ENCODE results near the gene ADAM33. TPM values are rescaled to one million over a fixed set of nuclear protein-coding genes. Genes with fewer than 3 reads are reported as not detected.
A peak's percentile ranks its signal among the peaks of the same experiment; 100 is the strongest.

ADAM33 gene
- total RNA-seq, 1 experiment from 2014 or later = not detected

- TF ChIP-seq ATF3 (IDR thresholded peaks at IDR 0.05) (no peak), YY1 (IDR thresholded peaks at IDR 0.05; ENCODE audit: extremely low read depth, insufficient replicate concordance, low read depth, low read length) (no peak), RAD21 (IDR thresholded peaks at IDR 0.05; ENCODE audit: low read depth) (no peak)
These were observed 25.7 kb upstream of the ADAM33 start (continued) for GRCh38 chr20:3707508-3707899.

GRCh38 chr20:3706774-3707507 lies 25.1 kb upstream of the ADAM33 start:
- DNase-seq (ENCODE audit: low read depth, low spot score) (no peak), ATAC-seq (peak; percentile 61)
- ChIA-PET RAD21 (ENCODE audit: low non-redundant PET in 1 of 2, low total read pairs in 2 of 2, uncharacterized antibody in 2 of 2, unreplicated experiment in 2 of 2) (no interaction called here), CTCF (interaction anchor here (1.6 kb wide), 1 partner anchor 12 kb away, joined by 7 read pairs; no protein-coding TSS in a partner anchor), POLR2A (no interaction called here)
- no peak for TF ChIP-seq ELF1 (IDR thresholded peaks at IDR 0.05; ENCODE audit: borderline replicate concordance, low read depth)
- TF ChIP-seq TCF7L2 (IDR thresholded peaks at IDR 0.05; ENCODE audit: borderline replicate concordance, extremely low read depth, insufficient read depth, insufficient read length) = no peak
- no peak for TF ChIP-seq SIN3A (IDR thresholded peaks at IDR 0.05; ENCODE audit: low read depth)
- TF ChIP-seq YY1 (IDR thresholded peaks at IDR 0.05; ENCODE audit: extremely low read depth, insufficient replicate concordance, low read depth, low read length) = no peak
- TF ChIP-seq ATF3 (IDR thresholded peaks at IDR 0.05) = no peak
- no peak for TF ChIP-seq CEBPB (IDR thresholded peaks at IDR 0.05; ENCODE audit: low read depth)
- no peak for TF ChIP-seq ZFX (IDR thresholded peaks at IDR 0.05)
- no peak for TF ChIP-seq POLR2AphosphoS5 (IDR thresholded peaks at IDR 0.05; ENCODE audit: low read depth, low read length)
- TF ChIP-seq ZNF274 (IDR thresholded peaks at IDR 0.05; ENCODE audit: low read depth, low read length) = no peak
- TF ChIP-seq POLR2A (IDR thresholded peaks at IDR 0.05; ENCODE audit: borderline replicate concordance, extremely low read depth, insufficient read depth, insufficient read length) = no peak
- TF ChIP-seq JUND (IDR thresholded peaks at IDR 0.05) = no peak
- no peak for TF ChIP-seq SRF (IDR thresholded peaks at IDR 0.05; ENCODE audit: low read depth)
- TF ChIP-seq REST (IDR thresholded peaks at IDR 0.05; ENCODE audit: low read depth) = no peak
- no peak for TF ChIP-seq EZH2phosphoT487 (IDR thresholded peaks at IDR 0.05; ENCODE audit: borderline replicate concordance)
- no peak for TF ChIP-seq CTCF (IDR thresholded peaks at IDR 0.05 in 2 of 3, conservative IDR thresholded peaks at IDR 0.05 in 1 of 3; ENCODE audit: borderline replicate concordance in 1 of 3, insufficient read depth in 1 of 3, low read depth in 2 of 3, low read length in 2 of 3)
- TF ChIP-seq SP1 (IDR thresholded peaks at IDR 0.05; ENCODE audit: low read depth) = no peak
- TF ChIP-seq MAX (IDR thresholded peaks at IDR 0.05) = no peak
- TF ChIP-seq CBX3 (IDR thresholded peaks at IDR 0.05; ENCODE audit: low read depth) = no peak
- no peak for TF ChIP-seq EZH2 (IDR thresholded peaks at IDR 0.05)
- TF ChIP-seq EGR1 (IDR thresholded peaks at IDR 0.05; ENCODE audit: low read depth) = no peak
- Histone ChIP-seq H3K36me3 (ENCODE audit: control insufficient read depth in 1 of 2, insufficient read depth in 2 of 2, low read length in 2 of 2) (no peaks in the 10 kb centered on the region), H3K79me2 (ENCODE audit: insufficient read depth, low read length) (no peaks in the 10 kb centered on the region), H2AFZ (ENCODE audit: low read depth, low read length, poor library complexity, severe bottlenecking) (no peak overlapping the region), H3K27me3 (ENCODE audit: insufficient read depth, low read length) (no peaks in the 10 kb centered on the region), H3K4me3 (replicated peaks in 1 of 2; ENCODE audit: low read depth in 1 of 2, low read length in 2 of 2) (no peak overlapping the region), H3K9ac (ENCODE audit: low read length) (no peak overlapping the region), H3K9me3 (ENCODE audit: control insufficient read depth in 1 of 2, insufficient read depth in 1 of 2, low read depth in 1 of 2, low read length in 2 of 2) (no peaks in the 10 kb centered on the region), H3K4me2 (ENCODE audit: low read length) (no peak overlapping the region), H3K4me1 (ENCODE audit: control insufficient read depth in 1 of 2, insufficient read depth in 2 of 2, low read length in 2 of 2) (peaks cover 0 to 12% of the 10 kb centered on the region in 2 experiments; a peak in 3 of 4 replicates), H3K27ac (ENCODE audit: low read depth, low read length) (no peak overlapping the region), H3K9me2 (ENCODE audit: insufficient read depth) (no peaks in the 10 kb centered on the region), H4K20me1 (ENCODE audit: insufficient read depth) (no peaks in the 10 kb centered on the region)
- intact Hi-C loops (cut with micrococcal nuclease) = no loop called here
- BruUV-seq (replicated peaks) = no TSS peak

All from HCT116 (cell line).